Measurements from ENCODE around the gene CLCN7. TPM values are rescaled to one million over a fixed set of nuclear protein-coding genes. Genes with fewer than 3 reads are reported as not detected.
A peak's percentile ranks its signal among the peaks of the same experiment; 100 is the strongest.

CLCN7 gene
- total RNA-seq, 1 experiment from 2014 or later: 70.0 TPM

GRCh38 chr16:1471569-1472194 is 3.1 kb downstream of the CLCN7 start:
- peaks cover 20% of the 10 kb centered on the region; the same call in 1 of the 2 replicates for H3K79me2 ChIP-seq (ENCODE audit: insufficient read depth, low read length)
- H2BK15ac ChIP-seq (ENCODE audit: low read depth, low read length): no peak overlapping the region
- H4K5ac ChIP-seq (ENCODE audit: insufficient read length, low read depth, low read length): no peak overlapping the region
- H3K23me2 ChIP-seq (ENCODE audit: insufficient read length, low read depth, low read length, poor library complexity, severe bottlenecking): peaks cover 11% of the 10 kb centered on the region
- H3K27ac ChIP-seq (ENCODE audit: insufficient read length, low read depth, low read length): no peak overlapping the region
- no peak overlapping the region for H2BK120ac ChIP-seq (ENCODE audit: low read depth, low read length, poor library complexity, severe bottlenecking)
- no peak for DNase-seq
- H3K56ac ChIP-seq (ENCODE audit: insufficient read length, low read depth, low read length): no peak overlapping the region
- Mint-ChIP-seq H3K9me3 (peaks cover 5 to 8% of the 10 kb centered on the region in 2 experiments; a peak in 3 of 5 replicates), H3K4me1 (peaks cover 12 to 15% of the 10 kb centered on the region in 2 experiments), H3K27me3 (ENCODE audit: low read depth) (peaks cover 5% of the 10 kb centered on the region), H3K36me3 (ENCODE audit: insufficient read depth in 1 of 3, low read depth in 3 of 3) (peaks cover 0 to 2% (median 0%) of the 10 kb centered on the region in 3 experiments; a peak in 4 of 7 replicates), H3K27ac (peak overlapping the region; percentile 35 to 70 (median 41); a peak in 4 of 7 replicates), H3K4me3 (no peak overlapping the region; a peak in 1 of 5 replicates)
- H2AK5ac ChIP-seq (ENCODE audit: insufficient read length, low read length): no peak overlapping the region
- WGBS (ENCODE audit: extremely low coverage, insufficient read length, low lambda C conversion rate): no CpG with 5 or more reads among the region's 26 CpGs
- no peak overlapping the region for H4K8ac ChIP-seq (replicated peaks; ENCODE audit: insufficient read length, low read depth, low read length)
- no peak overlapping the region for H3T11ph ChIP-seq (ENCODE audit: low read length)
- H3K18ac ChIP-seq (ENCODE audit: insufficient read length, low read depth, low read length): no peak overlapping the region
- H3K9me3 ChIP-seq (ENCODE audit: control insufficient read depth, low read depth, low read length): no peaks in the 10 kb centered on the region
- peaks cover 4% of the 10 kb centered on the region for H3K4me1 ChIP-seq (ENCODE audit: insufficient read depth, low read length)
- no peak overlapping the region for H3K4me2 ChIP-seq (ENCODE audit: insufficient read depth, insufficient read length, low read length)
- no peak overlapping the region for H2AFZ ChIP-seq (ENCODE audit: low read length)
- H3K14ac ChIP-seq (ENCODE audit: insufficient read depth, low read length): no peak overlapping the region
- no peaks in the 10 kb centered on the region for H4K20me1 ChIP-seq (ENCODE audit: control insufficient read depth, insufficient read depth, insufficient read length)
- no peak overlapping the region for H2BK20ac ChIP-seq (ENCODE audit: low read depth, low read length, poor library complexity, severe bottlenecking)
- H4K91ac ChIP-seq (ENCODE audit: insufficient read length, low read depth, low read length): no peak overlapping the region
- no peak overlapping the region for H2BK12ac ChIP-seq (ENCODE audit: insufficient read length, low read depth, low read length)
- no peak for TF ChIP-seq CTCF (conservative IDR thresholded peaks at IDR 0.05)
- no peak overlapping the region for H3K23ac ChIP-seq (ENCODE audit: insufficient read length, low read depth, low read length)
- H3K9ac ChIP-seq (ENCODE audit: extremely low read depth, insufficient read length, low read length): no peak overlapping the region
- H3K79me1 ChIP-seq (ENCODE audit: insufficient read depth, low read depth, low read length, poor library complexity, severe bottlenecking): peaks cover 14% of the 10 kb centered on the region
- no peak overlapping the region for H3K4ac ChIP-seq (ENCODE audit: low read depth, low read length)
- H2BK5ac ChIP-seq (ENCODE audit: insufficient read length, low read length): no peak overlapping the region
- no peaks in the 10 kb centered on the region for H3K27me3 ChIP-seq (ENCODE audit: insufficient read depth, low read length)
